Mesenchymal stem cell (in vitro differentiated cells and primary cell): ENCODE data around the gene UGT1A8.

ENCODE experiments used
- DNase-seq: peaks from one replicate; pipeline ENCODE4 v3.0.0-alpha.2; 2013
- H2AFZ ChIP-seq: one replicate; pipeline ENCODE4 v1.6.1; 2013; ENCODE audit warnings: low read depth, mild to moderate bottlenecking, control low read depth, inconsistent platforms, low read length, moderate library complexity
- H2AK5ac ChIP-seq: 2 replicates; pipeline ENCODE4 v1.6.1; 2013; ENCODE audit warnings: low read length, moderate library complexity, mild to moderate bottlenecking, inconsistent platforms; ENCODE audit not compliant: severe bottlenecking
- H2BK120ac ChIP-seq: one replicate; pipeline ENCODE4 v1.6.1; 2013; ENCODE audit warnings: low read depth, mild to moderate bottlenecking, inconsistent platforms, low read length, moderate library complexity
- H2BK12ac ChIP-seq, 2 experiments: one replicate each; pipeline ENCODE4 v1.6.1; 2013; ENCODE audit warnings: inconsistent platforms in 2 of 2, low read length in 2 of 2, mild to moderate bottlenecking in 2 of 2, moderate library complexity in 2 of 2, control low read depth in 1 of 2
- H2BK15ac ChIP-seq: one replicate; pipeline ENCODE4 v1.6.1; 2013; ENCODE audit warnings: mild to moderate bottlenecking, low read depth, inconsistent platforms; ENCODE audit not compliant: poor library complexity, severe bottlenecking
- H2BK5ac ChIP-seq: 2 replicates; pipeline ENCODE4 v1.6.1; 2013; ENCODE audit warnings: low read depth, mild to moderate bottlenecking, low read length, control low read depth, inconsistent platforms; ENCODE audit not compliant: poor library complexity, severe bottlenecking
- H3K14ac ChIP-seq, 2 experiments: one replicate each; pipeline ENCODE4 v1.6.1; 2013; ENCODE audit warnings: inconsistent platforms in 2 of 2, low read length in 2 of 2, control low read depth in 1 of 2, mild to moderate bottlenecking in 1 of 2, moderate library complexity in 1 of 2
- H3K18ac ChIP-seq, 2 experiments: one replicate each; pipeline ENCODE4 v1.6.1; 2013; ENCODE audit warnings: inconsistent platforms in 2 of 2, low read length in 2 of 2, control low read depth in 1 of 2, low read depth in 1 of 2, mild to moderate bottlenecking in 1 of 2
- H3K23ac ChIP-seq, 2 experiments: one replicate each; pipeline ENCODE4 v1.6.1; 2013; ENCODE audit warnings: inconsistent platforms in 2 of 2, low read length in 2 of 2, mild to moderate bottlenecking in 2 of 2, moderate library complexity in 2 of 2, control low read depth in 1 of 2
- H3K27ac ChIP-seq: 2 replicates; pipeline ENCODE4 v1.5.1; 2013; ENCODE audit warnings: mild to moderate bottlenecking, moderate library complexity, low read length, control low read depth, inconsistent platforms; ENCODE audit not compliant: poor library complexity, severe bottlenecking
- H3K27me3 ChIP-seq, 2 experiments: 2 replicates each; pipeline versions ENCODE4 v1.6.1 to v1.7.0; 2013; ENCODE audit warnings: low read length in 2 of 2, mild to moderate bottlenecking in 2 of 2, moderate library complexity in 2 of 2, control low read depth in 1 of 2, inconsistent platforms in 1 of 2; ENCODE audit not compliant: control insufficient read depth in 1 of 2, insufficient read depth in 1 of 2
- H3K36me3 ChIP-seq, 2 experiments: 2 replicates each; pipeline versions ENCODE4 v1.6.1 to v1.7.0; 2013; ENCODE audit warnings: low read length in 2 of 2, control low read depth in 1 of 2, inconsistent platforms in 1 of 2, low read depth in 1 of 2, mild to moderate bottlenecking in 1 of 2; ENCODE audit not compliant: insufficient read depth in 2 of 2, control insufficient read depth in 1 of 2
- H3K4ac ChIP-seq, 2 experiments: one replicate each; pipeline ENCODE4 v1.6.1; 2013; ENCODE audit warnings: inconsistent platforms in 2 of 2, low read length in 2 of 2, mild to moderate bottlenecking in 2 of 2, moderate library complexity in 2 of 2, control low read depth in 1 of 2, low read depth in 1 of 2
- H3K4me1 ChIP-seq: 2 replicates; pipeline ENCODE4 v1.6.1; 2013; ENCODE audit warnings: low read depth, low read length, control low read depth; ENCODE audit not compliant: control insufficient read depth, insufficient read depth
- H3K4me2 ChIP-seq: 2 replicates; pipeline ENCODE4 v1.6.1; 2013; ENCODE audit warnings: low read length, mild to moderate bottlenecking, inconsistent platforms; ENCODE audit not compliant: poor library complexity, severe bottlenecking
- H3K4me3 ChIP-seq, 2 experiments: 2 replicates each; pipeline versions ENCODE4 v1.5.1 to v1.7.0; 2013; ENCODE audit warnings: low read length in 2 of 2, mild to moderate bottlenecking in 2 of 2, control low read depth in 1 of 2, low read depth in 1 of 2; ENCODE audit not compliant: insufficient read depth in 1 of 2
- H3K79me1 ChIP-seq: replicated peaks from 2 replicates; pipeline ENCODE4 v1.6.1; 2013; ENCODE audit warnings: mild to moderate bottlenecking, control low read depth, low read length, inconsistent platforms; ENCODE audit not compliant: poor library complexity, severe bottlenecking
- H3K9ac ChIP-seq: 2 replicates; pipeline ENCODE4 v1.7.0; 2013; ENCODE audit warnings: mild to moderate bottlenecking, low read length, moderate library complexity
- H3K9me3 ChIP-seq: 2 replicates; pipeline ENCODE4 v1.7.0; 2013; ENCODE audit warnings: mild to moderate bottlenecking, low read length; ENCODE audit not compliant: control insufficient read depth
- H4K8ac ChIP-seq: one replicate; pipeline ENCODE4 v1.6.1; 2013; ENCODE audit warnings: inconsistent platforms, mild to moderate bottlenecking, low read length, moderate library complexity
- H4K91ac ChIP-seq: one replicate; pipeline ENCODE4 v1.6.1; 2013; ENCODE audit warnings: mild to moderate bottlenecking, low read length, inconsistent platforms
- WGBS: methylation state at CpG from one replicate; pipeline ENCODE4 v1.1.7; 2013; ENCODE audit warnings: mixed read lengths; 5-methylcytosine and 5-hydroxymethylcytosine counted together

Gene UGT1A8

DNA sequence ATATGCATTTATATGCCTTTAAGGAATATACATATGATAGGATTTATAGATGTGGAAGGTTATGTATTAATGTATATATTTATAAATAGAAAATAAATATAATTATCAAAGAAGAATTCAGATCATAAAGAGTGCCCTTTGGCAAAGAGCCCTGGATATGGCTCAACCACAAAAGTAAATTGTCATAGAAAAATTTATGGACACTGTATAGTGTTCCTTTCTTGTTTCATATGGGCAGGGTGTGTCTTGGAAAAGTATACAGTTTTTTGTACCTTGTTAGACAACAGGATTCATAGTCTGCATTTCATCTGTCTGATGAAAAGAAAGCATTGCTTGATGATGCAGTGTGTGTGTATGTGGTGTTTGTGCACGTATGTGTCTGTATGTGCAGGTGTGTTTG, 67.2 kb downstream of the UGT1A8 start:
- Histone ChIP-seq H3K27ac (no peak overlapping the region), H2BK15ac (no peak overlapping the region), H3K79me1 (no peaks in the 10 kb centered on the region), H3K4ac (no peak overlapping the region), H3K14ac (no peak overlapping the region), H3K27me3 (peaks cover 0 to 5% of the 10 kb centered on the region in 2 experiments), H2BK5ac (no peak overlapping the region), H3K4me3 (no peak overlapping the region), H2BK120ac (no peak overlapping the region), H3K9me3 (no peaks in the 10 kb centered on the region), H4K8ac (no peak overlapping the region), H2BK12ac (no peak overlapping the region), H3K4me1 (no peaks in the 10 kb centered on the region), H3K18ac (no peak overlapping the region), H3K9ac (no peak overlapping the region), H4K91ac (no peak overlapping the region), H3K36me3 (no peaks in the 10 kb centered on the region), H3K23ac (no peak overlapping the region), H2AFZ (no peak overlapping the region), H2AK5ac (no peak overlapping the region), H3K4me2 (no peak overlapping the region)
- DNase-seq: no peak
- WGBS: 67% methylated on average over 1 of the region's 1 CpG

DNA sequence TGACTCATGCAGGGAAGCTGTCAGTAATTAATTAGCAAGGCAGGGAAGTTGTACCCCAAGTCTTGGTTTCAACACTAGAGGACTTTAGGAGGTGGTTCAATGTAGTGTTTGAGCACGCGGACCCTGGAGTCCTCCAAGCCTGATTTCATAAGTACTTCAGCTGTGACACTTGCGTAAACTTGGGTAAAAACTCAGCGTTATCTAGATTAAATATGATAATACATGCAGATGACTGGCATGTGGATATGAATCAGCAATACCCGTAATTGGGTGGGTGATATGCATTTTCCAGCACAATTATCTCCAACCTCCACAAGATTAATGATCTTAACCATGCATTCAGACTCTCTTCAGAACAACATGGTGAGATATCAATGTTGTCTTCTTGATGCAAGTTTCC, 69.5 kb downstream of the UGT1A8 start:
- no peaks in the 10 kb centered on the region for H3K79me1 ChIP-seq
- H2BK5ac ChIP-seq: no peak overlapping the region
- H3K9ac ChIP-seq: no peak overlapping the region
- no peak overlapping the region for H4K8ac ChIP-seq
- no peak overlapping the region for H2BK15ac ChIP-seq
- H3K23ac ChIP-seq: no peak overlapping the region
- H3K4me1 ChIP-seq: no peaks in the 10 kb centered on the region
- no peak overlapping the region for H3K27ac ChIP-seq
- no peak overlapping the region for H2AK5ac ChIP-seq
- H2BK120ac ChIP-seq: no peak overlapping the region
- 93% methylated on average over 4 of the region's 5 CpGs for WGBS
- no peak overlapping the region for H4K91ac ChIP-seq
- no peak overlapping the region for H2AFZ ChIP-seq
- no peak overlapping the region for H3K4ac ChIP-seq
- no peak overlapping the region for H2BK12ac ChIP-seq
- H3K9me3 ChIP-seq: no peaks in the 10 kb centered on the region
- H3K36me3 ChIP-seq: no peaks in the 10 kb centered on the region
- H3K14ac ChIP-seq: no peak overlapping the region
- no peak overlapping the region for H3K4me2 ChIP-seq
- H3K18ac ChIP-seq: no peak overlapping the region
- H3K27me3 ChIP-seq: peaks cover 0 to 13% of the 10 kb centered on the region in 2 experiments
- peak; percentile 2 for DNase-seq
- H3K4me3 ChIP-seq: no peak overlapping the region

DNA sequence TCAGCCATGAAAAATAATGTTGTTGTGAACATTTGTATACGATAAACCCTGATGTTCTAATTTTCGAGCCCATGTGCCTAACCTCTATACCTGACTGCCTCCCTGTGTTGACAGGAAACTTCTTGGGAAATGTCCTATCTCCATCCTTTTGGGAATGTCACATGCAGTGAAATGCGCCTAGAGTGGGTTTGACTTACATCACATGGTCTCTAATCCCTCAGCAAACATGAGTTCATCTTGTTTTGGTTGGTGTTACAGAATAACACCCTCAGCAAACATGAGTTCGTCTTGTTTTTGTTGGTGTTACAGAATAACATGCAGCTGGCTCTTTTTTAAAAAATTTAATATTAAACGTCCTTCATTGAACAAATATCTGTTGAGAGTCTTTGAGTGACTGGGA, 70.9 kb downstream of the UGT1A8 start:
- no peaks in the 10 kb centered on the region for H3K79me1 ChIP-seq

DNA sequence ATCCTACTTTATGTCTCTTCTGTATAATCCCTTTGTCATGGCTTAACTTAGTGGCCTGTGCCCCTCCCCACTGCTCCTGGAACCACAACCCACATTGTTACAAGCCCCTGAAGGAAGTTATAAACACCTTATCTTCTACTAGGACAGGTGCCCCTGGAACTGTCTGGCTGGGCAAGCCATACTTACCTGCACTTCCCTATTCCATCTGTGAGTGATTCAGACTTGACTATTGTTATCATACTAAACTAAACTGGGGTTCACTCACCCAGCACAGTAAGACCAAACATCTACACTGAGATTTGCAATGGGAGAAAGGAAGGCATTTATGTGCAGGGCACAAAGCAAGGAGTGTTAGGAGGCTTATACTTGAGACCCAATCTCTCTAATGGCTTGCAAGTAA, 71.6 kb downstream of the UGT1A8 start:
- Histone ChIP-seq H3K27ac (no peak overlapping the region), H3K14ac (no peak overlapping the region), H2AFZ (no peak overlapping the region), H3K9ac (no peak overlapping the region), H3K27me3 (peaks cover 0 to 19% of the 10 kb centered on the region in 2 experiments), H2BK120ac (no peak overlapping the region), H2AK5ac (no peak overlapping the region), H2BK15ac (no peak overlapping the region), H3K23ac (no peak overlapping the region), H3K4me1 (no peaks in the 10 kb centered on the region), H3K4me3 (no peak overlapping the region), H2BK5ac (no peak overlapping the region), H3K4ac (no peak overlapping the region), H4K91ac (no peak overlapping the region), H4K8ac (no peak overlapping the region), H3K18ac (no peak overlapping the region), H2BK12ac (no peak overlapping the region), H3K79me1 (no peaks in the 10 kb centered on the region), H3K36me3 (no peaks in the 10 kb centered on the region), H3K4me2 (no peak overlapping the region), H3K9me3 (no peaks in the 10 kb centered on the region)
- no peak for DNase-seq

More for the DNA sequence above, 70.9 kb downstream of the UGT1A8 start:
- Histone ChIP-seq H3K4me2 (no peak overlapping the region), H3K18ac (no peak overlapping the region), H4K8ac (no peak overlapping the region), H3K4me3 (no peak overlapping the region), H3K27ac (no peak overlapping the region), H3K9me3 (no peaks in the 10 kb centered on the region), H2AFZ (no peak overlapping the region), H3K9ac (no peak overlapping the region), H2AK5ac (no peak overlapping the region), H3K4me1 (no peaks in the 10 kb centered on the region), H3K14ac (no peak overlapping the region), H3K4ac (no peak overlapping the region), H4K91ac (no peak overlapping the region), H3K23ac (no peak overlapping the region), H2BK5ac (no peak overlapping the region), H2BK120ac (no peak overlapping the region), H3K27me3 (peaks cover 0 to 19% of the 10 kb centered on the region in 2 experiments), H2BK15ac (no peak overlapping the region), H2BK12ac (no peak overlapping the region), H3K36me3 (no peaks in the 10 kb centered on the region)
- no peak for DNase-seq
- WGBS: 86% methylated on average over 4 of the region's 5 CpGs
